IMR-90 (cell line): ENCODE data around the gene KLK11. TPM values are rescaled to one million over a fixed set of nuclear protein-coding genes. Genes with fewer than 3 reads are reported as not detected.

Experiments used
- ATAC-seq: fragments of 200-7000 bp; cut with Tn5 transposase; 2 replicates; pipeline ENCODE4 v1.9.1; 2020; ENCODE audit warnings: low read depth, mild to moderate bottlenecking, moderate library complexity
- BruUV-seq: library from RNA; stranded (reverse); fragments of 400-500 nt; replicated peaks from 2 replicates; lab custom pipeline; 2021; lab: Mats Ljungman, UMichigan
- CTCF ChIA-PET: fragments of 300-600 bp; formaldehyde crosslinking; extraction: SDS; loops from one replicate; lab custom pipeline; 2021; ENCODE audit warnings: antibody characterized with exemption; lab: Yijun Ruan, JAX
- POLR2A ChIA-PET: fragments of 300-600 bp; sonication (Branson Sonifier 250); formaldehyde crosslinking; loops from one replicate; lab custom pipeline; 2022; ENCODE audit warnings: antibody characterized with exemption; ENCODE audit not compliant: unreplicated experiment; lab: Charles Lee
- DNase-seq: peaks from one replicate; pipeline ENCODE4 v3.0.0; 2013
- H2AFZ ChIP-seq: replicated peaks from 2 replicates; pipeline ENCODE3; 2013; ENCODE audit warnings: low read length, mild to moderate bottlenecking; ENCODE audit not compliant: poor library complexity
- H2AK5ac ChIP-seq: 2 replicates; pipeline ENCODE4 v1.6.1; 2013; ENCODE audit warnings: low read depth, low read length, inconsistent platforms
- H2AK9ac ChIP-seq: replicated peaks from 2 replicates; pipeline ENCODE3; 2013; ENCODE audit warnings: mild to moderate bottlenecking, low read depth, low read length, moderate library complexity; ENCODE audit not compliant: poor library complexity
- H2BK120ac ChIP-seq: 2 replicates; pipeline ENCODE4 v1.6.1; 2013; ENCODE audit warnings: low read depth, low read length, inconsistent platforms
- H2BK15ac ChIP-seq: 3 replicates; pipeline ENCODE4 v1.6.1; 2013; ENCODE audit warnings: low read depth, low read length, inconsistent platforms
- H2BK20ac ChIP-seq: 2 replicates; pipeline ENCODE4 v1.6.1; 2013; ENCODE audit warnings: low read depth, mild to moderate bottlenecking, inconsistent platforms, low read length, moderate library complexity
- H2BK5ac ChIP-seq: 2 replicates; pipeline ENCODE4 v1.6.1; 2013; ENCODE audit warnings: mild to moderate bottlenecking, low read depth, low read length, inconsistent platforms; ENCODE audit not compliant: poor library complexity, severe bottlenecking
- H3K14ac ChIP-seq: replicated peaks from 2 replicates; pipeline ENCODE4 v1.6.1; 2013; ENCODE audit warnings: low read depth, low read length, inconsistent platforms
- H3K18ac ChIP-seq: 2 replicates; pipeline ENCODE4 v1.6.1; 2013; ENCODE audit warnings: low read depth, low read length, control low read depth
- H3K23ac ChIP-seq: 2 replicates; pipeline ENCODE4 v1.6.1; 2013; ENCODE audit warnings: low read depth, low read length, inconsistent platforms
- H3K27ac ChIP-seq: 2 replicates; pipeline ENCODE4 v1.5.1; 2013; ENCODE audit warnings: mild to moderate bottlenecking, control low read depth, low read length; ENCODE audit not compliant: insufficient read depth
- H3K27me3 ChIP-seq: 2 replicates; pipeline ENCODE4 v1.6.1; 2013; ENCODE audit warnings: low read length; ENCODE audit not compliant: control insufficient read depth, insufficient read depth
- H3K36me3 ChIP-seq: 2 replicates; pipeline ENCODE4 v1.6.1; 2013; ENCODE audit warnings: low read length, mixed read lengths; ENCODE audit not compliant: control insufficient read depth, insufficient read depth
- H3K4ac ChIP-seq: 2 replicates; pipeline ENCODE4 v1.6.1; 2013; ENCODE audit warnings: low read depth, low read length, inconsistent platforms
- H3K4me1 ChIP-seq: 2 replicates; pipeline ENCODE4 v1.6.1; 2013; ENCODE audit warnings: low read length, mixed read lengths; ENCODE audit not compliant: control insufficient read depth, insufficient read depth
- H3K4me2 ChIP-seq: 2 replicates; pipeline ENCODE4 v1.6.1; 2013; ENCODE audit warnings: low read depth, mild to moderate bottlenecking, control low read depth, low read length, moderate library complexity
- H3K4me3 ChIP-seq: 2 replicates; pipeline ENCODE4 v1.5.1; 2013; ENCODE audit warnings: low read depth, mild to moderate bottlenecking, control low read depth, low read length, moderate library complexity; ENCODE audit not compliant: insufficient read depth
- H3K56ac ChIP-seq: 2 replicates; pipeline ENCODE4 v1.6.1; 2013; ENCODE audit warnings: low read length, inconsistent platforms; ENCODE audit not compliant: insufficient read depth; ENCODE audit errors: extremely low read depth
- H3K79me1 ChIP-seq, 2 experiments: 2 replicates each; pipeline ENCODE4 v1.6.1; 2013; ENCODE audit warnings: low read length in 2 of 2, inconsistent platforms in 1 of 2, low read depth in 1 of 2
- H3K9ac ChIP-seq: 2 replicates; pipeline ENCODE4 v1.6.1; 2013; ENCODE audit warnings: low read depth, low read length, control low read depth
- H3K9me1 ChIP-seq: 2 replicates; pipeline ENCODE4 v1.6.1; 2013; ENCODE audit warnings: low read length, inconsistent platforms; ENCODE audit not compliant: insufficient read depth
- H3K9me3 ChIP-seq: 2 replicates; pipeline ENCODE4 v1.6.1; 2013; ENCODE audit warnings: low read length; ENCODE audit not compliant: control insufficient read depth, insufficient read depth
- H4K20me1 ChIP-seq: 2 replicates; pipeline ENCODE4 v1.6.1; 2013; ENCODE audit warnings: low read length, inconsistent platforms; ENCODE audit not compliant: insufficient read depth
- H4K5ac ChIP-seq: 2 replicates; pipeline ENCODE4 v1.6.1; 2013; ENCODE audit warnings: mild to moderate bottlenecking, low read depth, low read length, control low read depth
- H4K8ac ChIP-seq, 2 experiments: 2 replicates each; pipeline ENCODE4 v1.6.1; 2013; ENCODE audit warnings: low read depth in 2 of 2, low read length in 2 of 2, control low read depth in 1 of 2, inconsistent platforms in 1 of 2
- H4K91ac ChIP-seq: 2 replicates; pipeline ENCODE4 v1.6.1; 2013; ENCODE audit warnings: low read depth, low read length, inconsistent platforms; ENCODE audit not compliant: insufficient read depth
- BHLHE40 ChIP-seq: fragments of 150-350 bp; IDR thresholded peaks from 2 replicates; pipeline ENCODE4 v1.6.1; 2016; ENCODE audit warnings: mild to moderate bottlenecking, low read depth, low read length
- CEBPB ChIP-seq: IDR thresholded peaks from 2 replicates; pipeline ENCODE4 v1.6.1; 2012; ENCODE audit warnings: low read depth, low read length, improper control_type of control experiment
- CHD1 ChIP-seq: IDR thresholded peaks from 2 replicates; pipeline ENCODE4 v1.6.1; 2012; ENCODE audit warnings: low read depth, low read length, improper control_type of control experiment
- CTCF ChIP-seq: conservative IDR thresholded peaks from 2 replicates; pipeline ENCODE4 v1.5.1; 2012; ENCODE audit warnings: mild to moderate bottlenecking, low read depth, low read length, improper control_type of control experiment
- MAFK ChIP-seq: IDR thresholded peaks from 2 replicates; pipeline ENCODE4 v1.6.1; 2012; ENCODE audit warnings: low read depth, low read length, improper control_type of control experiment
- MAZ ChIP-seq: IDR thresholded peaks from 2 replicates; pipeline ENCODE4 v1.6.1; 2012; ENCODE audit warnings: low read depth, mild to moderate bottlenecking, low read length, improper control_type of control experiment, moderate library complexity, borderline replicate concordance
- MXI1 ChIP-seq: IDR thresholded peaks from 2 replicates; pipeline ENCODE4 v1.6.1; 2012; ENCODE audit warnings: low read depth, mild to moderate bottlenecking, low read length, moderate library complexity, borderline replicate concordance
- RFX5 ChIP-seq: IDR thresholded peaks from 2 replicates; pipeline ENCODE4 v1.8.0; 2012; ENCODE audit warnings: low read depth, mild to moderate bottlenecking, low read length, moderate library complexity
- whole genome bisulfite sequencing, 2 experiments: methylation state at CpG; one replicate each; pipeline versions ENCODE4 v1.1.5 to v1.1.7; 2013; ENCODE audit warnings: missing lambda C conversion rate in 2 of 2; ENCODE audit not compliant: insufficient read length in 1 of 2; ENCODE audit errors: extremely low coverage in 2 of 2; 5-methylcytosine and 5-hydroxymethylcytosine counted together
- dilution Hi-C: fragments of 300-500 bp; cut with HindIII; formaldehyde crosslinking; loops from one replicate; pipeline ENCODE4 v1.14.3; 2018; ENCODE audit warnings: low sequenced_read_pairs; ENCODE audit not compliant: unreplicated experiment
- in situ Hi-C: fragments of 300-500 bp; cut with MboI; formaldehyde crosslinking; loops from 3 replicates; pipeline ENCODE4 v1.14.3; 2019; ENCODE audit warnings: low sequenced_read_pairs, inconsistent platforms, mixed read lengths
- intact Hi-C: fragments of 100-400 bp; cut with micrococcal nuclease; formaldehyde crosslinking; loops from 2 replicates; pipeline ENCODE4 v1.10.0; 2022
- polyA plus RNA-seq, 3 experiments: library from polyadenylated mRNA; depleted of rRNA; stranded (reverse); fragments of >200 nt; gene quantifications; 2 replicates each; pipeline ENCODE4 v1.2.3, GENCODE V29; 2012; ENCODE audit warnings: low replicate concordance in 1 of 3
- total RNA-seq: library from RNA; depleted of rRNA; stranded (reverse); fragments of >200 nt; gene quantifications from 2 replicates; pipeline ENCODE4 v1.2.3, GENCODE V29; 2012
- TF ChIP-seq, protein P1 (sequence below): fragments of 150-350 bp; IDR thresholded peaks from 2 replicates; pipeline ENCODE4 v1.6.1; 2016; ENCODE audit warnings: low read depth, mild to moderate bottlenecking, low read length, moderate library complexity, borderline replicate concordance
- TF ChIP-seq, protein P2 (sequence below): fragments of 150-350 bp; IDR thresholded peaks from 2 replicates; pipeline ENCODE4 v1.6.1; 2017; ENCODE audit warnings: mild to moderate bottlenecking, antibody characterized with exemption, low read length, low read depth

Gene KLK11
- total and polyA plus RNA-seq, 2 of the 4 experiments (the other 2 are of a cell fraction): not detected

DNA sequence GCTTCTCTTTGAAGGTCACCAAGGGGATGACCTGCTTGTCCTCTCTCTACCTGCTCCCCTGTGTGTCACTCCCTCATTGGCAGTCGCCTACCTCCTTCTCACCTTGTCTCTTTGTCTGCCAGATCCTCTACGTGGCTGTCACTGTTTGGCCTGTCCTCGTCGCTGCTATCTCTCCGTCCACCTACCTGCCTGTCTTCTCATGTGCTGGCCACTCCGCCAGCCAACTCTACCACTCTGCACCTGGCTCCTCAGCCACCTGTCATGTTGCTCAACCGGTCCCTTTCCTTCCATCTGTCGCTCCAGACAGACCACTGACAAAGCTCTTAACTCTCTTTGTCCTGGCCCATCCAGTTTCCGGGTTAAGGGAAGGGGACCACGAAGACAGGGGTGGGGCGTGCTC, 8.3 kb upstream of the KLK11 start, which contains the start of gene KLK12:
Gene KLK12 (minus strand): TSS at position 299 of the 400 bp plus-strand sequence. CDS start 381 bp downstream, outside the sequence.
- no peak within 1 kb of the TSS for H3K4me2 ChIP-seq
- DNase-seq (no peak), ATAC-seq (no peak)
- no peak within 1 kb of the TSS for H4K5ac ChIP-seq
- BruUV-seq: no TSS peak
- H2BK120ac ChIP-seq: no peak within 1 kb of the TSS
- ChIA-PET POLR2A (no interaction called here), CTCF (no interaction called here)
- no peaks in the 10 kb centered on the region for H4K20me1 ChIP-seq
- no peak within 1 kb of the TSS for H3K14ac ChIP-seq
- H2AK9ac ChIP-seq: no peak within 1 kb of the TSS
- WGBS, 2 experiments: 29% methylated on average over 6 of the region's 11 CpGs; no CpG with 5 or more reads in 1 of the 2 experiments
- H4K8ac ChIP-seq: no peak within 1 kb of the TSS
- H3K36me3 ChIP-seq: no peaks in the 10 kb centered on the region
- H2AK5ac ChIP-seq: no peak within 1 kb of the TSS
- no peak within 1 kb of the TSS for H2AFZ ChIP-seq
- no peaks in the 10 kb centered on the region for H3K79me1 ChIP-seq
- H3K23ac ChIP-seq: no peak within 1 kb of the TSS
- intact Hi-C loops: no loop called here
- no peak within 1 kb of the TSS for H3K56ac ChIP-seq
- no peak within 1 kb of the TSS for H3K4me3 ChIP-seq
- no peak within 1 kb of the TSS for H3K4ac ChIP-seq
- H3K4me1 ChIP-seq: no peaks in the 10 kb centered on the region
- no peak within 1 kb of the TSS for H3K9ac ChIP-seq
- TF ChIP-seq, protein P1, sequence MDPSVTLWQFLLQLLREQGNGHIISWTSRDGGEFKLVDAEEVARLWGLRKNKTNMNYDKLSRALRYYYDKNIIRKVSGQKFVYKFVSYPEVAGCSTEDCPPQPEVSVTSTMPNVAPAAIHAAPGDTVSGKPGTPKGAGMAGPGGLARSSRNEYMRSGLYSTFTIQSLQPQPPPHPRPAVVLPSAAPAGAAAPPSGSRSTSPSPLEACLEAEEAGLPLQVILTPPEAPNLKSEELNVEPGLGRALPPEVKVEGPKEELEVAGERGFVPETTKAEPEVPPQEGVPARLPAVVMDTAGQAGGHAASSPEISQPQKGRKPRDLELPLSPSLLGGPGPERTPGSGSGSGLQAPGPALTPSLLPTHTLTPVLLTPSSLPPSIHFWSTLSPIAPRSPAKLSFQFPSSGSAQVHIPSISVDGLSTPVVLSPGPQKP: no peak
- TF ChIP-seq, protein P2, sequence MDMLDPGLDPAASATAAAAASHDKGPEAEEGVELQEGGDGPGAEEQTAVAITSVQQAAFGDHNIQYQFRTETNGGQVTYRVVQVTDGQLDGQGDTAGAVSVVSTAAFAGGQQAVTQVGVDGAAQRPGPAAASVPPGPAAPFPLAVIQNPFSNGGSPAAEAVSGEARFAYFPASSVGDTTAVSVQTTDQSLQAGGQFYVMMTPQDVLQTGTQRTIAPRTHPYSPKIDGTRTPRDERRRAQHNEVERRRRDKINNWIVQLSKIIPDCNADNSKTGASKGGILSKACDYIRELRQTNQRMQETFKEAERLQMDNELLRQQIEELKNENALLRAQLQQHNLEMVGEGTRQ: no peak
- TF ChIP-seq MAZ: no peak
- TF ChIP-seq RFX5: no peak
- no peak for TF ChIP-seq BHLHE40
- TF ChIP-seq MXI1: no peak
- TF ChIP-seq CEBPB: no peak
- TF ChIP-seq MAFK: no peak
- TF ChIP-seq CTCF: no peak
- no peak for TF ChIP-seq CHD1
- H3K27me3 ChIP-seq: no peaks in the 10 kb centered on the region
- dilution Hi-C loops: no loop called here
- no peak within 1 kb of the TSS for H3K18ac ChIP-seq
- no peaks in the 10 kb centered on the region for H3K9me1 ChIP-seq
- H2BK15ac ChIP-seq: no peak within 1 kb of the TSS
- H2BK5ac ChIP-seq: no peak within 1 kb of the TSS
- in situ Hi-C loops: loop anchor here (10.0 kb wide), 1 partner anchor 140 kb away; no protein-coding TSS in a partner anchor
- no peak within 1 kb of the TSS for H3K27ac ChIP-seq
- H2BK20ac ChIP-seq: no peak within 1 kb of the TSS
- peaks cover 8% of the 10 kb centered on the region; the same call in 1 of the 2 replicates for H3K9me3 ChIP-seq
- H4K91ac ChIP-seq: no peak within 1 kb of the TSS
